ENCODE results near the gene CD79A.
A peak's percentile ranks its signal among the peaks of the same experiment; 100 is the strongest.

The CD79A gene

DNA sequence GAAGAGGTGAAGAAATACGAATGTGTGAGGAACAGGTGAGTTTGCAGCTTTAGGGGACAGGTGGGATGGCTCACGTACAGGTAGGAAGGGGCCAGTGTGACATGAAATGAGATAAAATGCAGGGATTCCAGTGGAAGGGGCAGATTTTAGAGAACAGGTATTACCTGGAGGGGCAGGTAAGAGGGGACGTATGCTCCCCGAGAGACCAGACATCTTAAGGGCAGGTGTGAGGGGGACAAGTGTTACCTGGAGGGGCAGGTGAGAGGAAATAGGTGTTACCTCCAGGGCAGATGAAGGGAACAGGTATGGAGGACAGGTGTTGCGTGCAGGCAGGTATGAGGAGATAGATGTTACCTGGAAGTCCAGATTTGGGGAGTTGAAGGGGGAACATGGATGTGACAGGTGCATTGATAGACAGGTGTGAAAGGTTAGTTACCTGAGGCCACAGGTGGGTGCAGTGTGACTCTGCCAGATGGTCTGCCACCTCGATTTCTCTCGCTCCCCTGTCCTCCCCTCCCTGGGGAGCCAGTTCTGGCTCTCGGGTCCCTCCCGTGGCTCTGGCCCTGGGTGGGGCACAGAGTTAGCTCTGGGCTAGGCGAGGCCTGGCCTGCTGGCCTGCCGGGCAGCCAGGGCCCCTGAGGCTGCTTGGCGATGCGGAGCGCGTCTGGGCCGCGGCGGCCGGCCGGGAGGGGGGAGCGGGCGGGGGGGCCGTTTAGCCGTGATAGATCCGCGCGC, 49.1 kb downstream of the CD79A start:
- no peak for TF ChIP-seq CTCF (IDR thresholded peaks at IDR 0.05; ENCODE audit: extremely low read depth, missing control alignments)
- DNase-seq (ENCODE audit: low spot score): no peak

DNA sequence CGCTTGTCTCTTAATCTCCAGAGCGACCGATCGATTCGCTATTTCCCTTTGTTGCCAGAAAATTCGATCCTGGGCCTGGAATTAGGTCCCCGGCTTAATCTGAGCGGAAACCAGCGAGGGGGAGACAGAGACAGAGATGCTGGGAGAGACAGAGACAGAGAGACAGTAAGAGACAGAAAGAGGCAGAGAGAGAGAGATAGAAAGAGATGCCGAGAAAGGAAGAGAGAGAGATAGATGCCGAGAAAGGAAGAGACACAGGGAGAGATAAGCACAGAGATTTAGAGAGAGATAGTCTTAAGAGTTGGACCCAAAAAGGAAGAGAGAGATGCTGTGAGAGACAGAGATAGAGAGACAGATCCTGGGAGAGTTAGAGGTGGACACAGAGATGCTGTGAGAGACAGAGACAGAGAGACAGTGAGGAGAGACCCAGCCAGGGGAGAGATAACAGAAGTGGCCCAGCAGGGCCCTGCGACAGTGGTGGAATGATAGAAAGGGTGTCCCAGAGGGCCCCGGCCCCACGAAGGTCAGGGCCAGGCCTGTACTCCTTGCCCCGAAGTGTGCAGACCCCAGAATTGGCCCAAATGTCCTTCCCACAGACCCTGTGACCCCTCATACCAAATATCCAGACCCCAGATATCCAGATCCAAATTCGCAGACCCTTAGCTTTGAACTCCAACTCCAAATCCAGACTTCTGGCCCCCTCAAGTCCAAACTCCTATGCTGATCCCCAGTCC, 49.9 kb downstream of the CD79A start:
- TF ChIP-seq CTCF (IDR thresholded peaks at IDR 0.05; ENCODE audit: extremely low read depth, missing control alignments): no peak
- no peak for DNase-seq (ENCODE audit: low spot score)

- no peak for TF ChIP-seq CTCF (IDR thresholded peaks at IDR 0.05; ENCODE audit: extremely low read depth, missing control alignments)
- no peak for DNase-seq (ENCODE audit: low spot score)
Observed at GRCh38 chr19:41927497-41928192, 50.6 kb downstream of the CD79A start.

DNA sequence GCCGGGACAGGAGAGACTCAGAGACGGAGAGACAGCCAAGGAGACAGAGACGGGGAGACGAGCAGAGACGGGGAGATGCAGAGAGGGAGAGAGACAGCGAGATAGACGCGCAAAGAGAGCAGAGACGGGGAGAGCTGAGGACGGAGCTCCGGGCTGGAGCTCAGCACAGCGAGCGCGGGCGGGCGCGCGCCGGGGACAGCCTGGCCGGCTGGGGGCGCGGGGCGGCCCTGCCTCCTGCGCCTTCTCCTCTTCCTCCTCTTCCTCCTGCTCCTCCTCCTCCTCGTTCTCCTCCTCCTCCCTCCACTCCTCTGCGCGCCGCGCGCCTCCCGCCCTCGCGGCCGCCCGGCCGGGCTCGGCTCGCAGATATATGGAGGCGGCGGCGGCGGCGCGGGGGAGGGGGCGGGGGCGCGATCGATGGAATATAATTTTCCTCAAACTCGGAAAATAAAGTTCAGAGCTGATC, 51.2 kb downstream of the CD79A start, which contains the start of gene ERFL:
Gene ERFL (minus strand): TSS at position 229 of the 463 bp plus-strand sequence. CDS start 15,530 bp downstream, outside the sequence.
- TF ChIP-seq CTCF (IDR thresholded peaks at IDR 0.05; ENCODE audit: extremely low read depth, missing control alignments): no peak
- peak; percentile 76 for DNase-seq (ENCODE audit: low spot score)

- TF ChIP-seq CTCF (IDR thresholded peaks at IDR 0.05; ENCODE audit: extremely low read depth, missing control alignments): no peak
- no peak for DNase-seq (ENCODE audit: low spot score)
Observed at GRCh38 chr19:41928754-41929535, 51.9 kb downstream of the CD79A start.

GRCh38 chr19:41929536-41930071, 52.5 kb downstream of the CD79A start:
- no peak for DNase-seq (ENCODE audit: low spot score)
- no peak for TF ChIP-seq CTCF (IDR thresholded peaks at IDR 0.05; ENCODE audit: extremely low read depth, missing control alignments)
